Measurements from ENCODE around the gene LEKR1. TPM values are rescaled to one million over a fixed set of nuclear protein-coding genes. Genes with fewer than 3 reads are reported as not detected.

Gene LEKR1
- total and polyA plus RNA-seq, 2 donors, result 1.0 to 1.7 TPM

DNA sequence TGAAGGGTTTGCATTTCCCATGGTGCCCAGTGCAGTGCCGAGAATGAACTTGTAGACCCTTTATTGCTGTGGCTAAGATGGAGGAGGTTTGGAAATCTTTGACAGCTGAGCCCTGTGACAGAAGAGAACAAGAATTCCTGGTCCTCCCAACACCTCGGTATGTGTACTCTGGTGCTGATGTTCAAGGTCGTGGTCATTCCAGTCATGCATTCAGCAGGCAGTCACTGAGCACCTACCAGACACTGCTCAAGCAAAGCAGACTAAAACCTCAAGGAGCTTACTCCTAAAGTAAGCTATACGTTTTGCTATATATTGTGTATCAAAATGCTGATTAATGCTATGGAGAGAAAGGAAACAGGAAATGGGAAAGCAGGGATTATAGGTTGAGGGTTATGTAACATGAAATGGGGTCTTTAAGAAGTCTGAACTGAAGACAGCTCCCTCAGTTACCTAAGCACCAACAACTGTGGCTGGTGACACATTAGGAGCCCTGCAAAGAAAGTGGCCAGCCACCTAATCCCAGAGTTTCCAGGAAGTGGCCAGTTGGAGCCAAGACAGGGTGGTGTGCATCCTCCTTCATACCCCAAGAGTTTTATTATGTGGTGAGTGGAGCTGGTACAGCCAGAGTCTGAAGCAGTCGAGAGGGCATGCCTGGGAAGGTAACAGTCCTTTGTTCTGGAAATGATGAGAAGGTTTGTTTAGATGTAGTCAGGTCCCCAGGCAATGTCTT lies 268.8 kb downstream of the LEKR1 start:
- peaks cover 2 to 9% of the 10 kb centered on the region in 2 donors for H3K4me1 ChIP-seq (ENCODE audit: control insufficient read depth in 2 of 2, insufficient read depth in 2 of 2, low read length in 2 of 2)
- WGBS, result 96% methylated on average over 5 of the region's 5 CpGs
- no peaks in the 10 kb centered on the region for H3K27me3 ChIP-seq (ENCODE audit: control insufficient read depth in 2 of 2, insufficient read depth in 1 of 2, low read length in 1 of 2)
- DNase-seq (ENCODE audit: low read depth in 6 of 9, low spot score in 9 of 9), result no peak
- H3K36me3 ChIP-seq (ENCODE audit: control insufficient read depth in 2 of 2, insufficient read depth in 2 of 2, low read length in 1 of 2), result no peaks in the 10 kb centered on the region
- H3K9me3 ChIP-seq (ENCODE audit: control insufficient read depth in 2 of 2, insufficient read depth in 1 of 2, low read length in 1 of 2), result no peaks in the 10 kb centered on the region
- H3K27ac ChIP-seq (ENCODE audit: low read depth in 1 of 2, low read length in 1 of 2), result no peak overlapping the region
- no peak overlapping the region for H3K4me3 ChIP-seq (ENCODE audit: low read length in 2 of 2)

Other genes starting within 250 kb of the LEKR1 start
- 14.3 TPM for gene TIPARP, start 151.8 kb upstream of the LEKR1 start, total RNA-seq
- gene TIPARP, start 151.8 kb upstream of the LEKR1 start, polyA plus RNA-seq, result 30.3 TPM

Measured in thymus (tissue), 11 donors.